Activated naive CD4-positive, alpha-beta T cell treated with anti-CD3 and anti-CD28 coated beads, Interleukin-2, amount 50 U/mL, for 24 hours (primary cell): ENCODE data around the gene TRPM8.

ENCODE experiments used
- H3K27ac Mint-ChIP-seq: one replicate; pipeline ENCODE4 v1.8.0; 2021; ENCODE audit warnings: mild to moderate bottlenecking, mixed read lengths
- H3K27me3 Mint-ChIP-seq: one replicate; pipeline ENCODE4 v1.8.0; 2021; ENCODE audit warnings: mixed read lengths
- H3K36me3 Mint-ChIP-seq: one replicate; pipeline ENCODE4 v1.8.0; 2021; ENCODE audit warnings: mixed read lengths
- H3K4me1 Mint-ChIP-seq: one replicate; pipeline ENCODE4 v1.8.0; 2021; ENCODE audit warnings: mixed read lengths
- H3K4me3 Mint-ChIP-seq: one replicate; pipeline ENCODE4 v1.8.0; 2021; ENCODE audit warnings: mild to moderate bottlenecking, mixed read lengths
- H3K9me3 Mint-ChIP-seq: one replicate; pipeline ENCODE4 v1.8.0; 2021; ENCODE audit warnings: mixed read lengths

TRPM8 gene

DNA sequence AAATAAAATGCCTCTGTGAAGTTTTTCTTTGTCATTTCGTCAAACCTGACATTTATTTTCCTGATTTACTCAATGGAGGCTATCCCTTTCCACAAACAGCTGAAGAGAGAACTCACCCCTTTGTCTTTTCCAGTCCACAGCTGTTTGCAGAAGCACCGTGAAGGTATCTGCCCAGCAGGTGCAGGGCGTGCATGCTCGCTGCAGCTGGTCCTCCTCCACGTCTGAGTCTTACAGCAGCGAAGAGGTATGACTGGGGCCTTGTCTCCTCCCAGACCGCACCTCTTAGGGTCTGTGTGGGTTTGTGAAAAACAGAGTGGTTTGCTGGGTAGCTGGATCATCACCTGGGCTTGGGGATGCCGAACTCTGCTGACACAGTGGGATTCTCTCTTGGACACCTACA lies 143.1 kb downstream of the TRPM8 start:
- Mint-ChIP-seq H3K4me1 (no peaks in the 10 kb centered on the region), H3K9me3 (no peaks in the 10 kb centered on the region), H3K4me3 (no peak overlapping the region), H3K27ac (no peak overlapping the region), H3K36me3 (no peaks in the 10 kb centered on the region), H3K27me3 (no peaks in the 10 kb centered on the region)

GRCh38 chr2:234061624-234062257 lies 144.6 kb downstream of the TRPM8 start:
- H3K4me3 Mint-ChIP-seq = no peak overlapping the region

DNA sequence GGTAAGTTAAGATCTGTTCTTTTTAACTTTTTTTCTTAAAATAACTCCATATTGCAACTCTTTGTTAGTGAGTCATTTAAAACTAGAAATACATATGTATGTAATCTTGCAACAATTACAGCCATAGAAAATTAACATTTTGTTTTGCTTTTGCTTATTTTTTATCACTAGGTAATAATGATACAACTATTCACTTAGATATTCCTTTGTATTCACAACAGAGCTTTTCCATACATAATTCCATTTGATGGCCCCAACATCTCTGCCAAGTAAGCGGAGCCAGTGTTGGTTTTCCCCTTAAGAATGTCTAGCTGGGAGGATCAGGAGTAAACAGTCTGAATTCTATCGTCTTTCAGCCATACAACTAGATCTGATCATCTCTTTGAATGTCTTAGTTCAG lies 149.4 kb downstream of the TRPM8 start:
- Mint-ChIP-seq H3K4me3 (no peak overlapping the region), H3K4me1 (no peaks in the 10 kb centered on the region)

More at GRCh38 chr2:234061624-234062257, 144.6 kb downstream of the TRPM8 start:
- Mint-ChIP-seq H3K9me3 (no peaks in the 10 kb centered on the region), H3K36me3 (no peaks in the 10 kb centered on the region), H3K27me3 (no peaks in the 10 kb centered on the region), H3K4me1 (no peaks in the 10 kb centered on the region), H3K27ac (no peak overlapping the region)

More for the DNA sequence above, 149.4 kb downstream of the TRPM8 start:
- Mint-ChIP-seq H3K27me3 (no peaks in the 10 kb centered on the region), H3K27ac (no peak overlapping the region), H3K36me3 (no peaks in the 10 kb centered on the region), H3K9me3 (no peaks in the 10 kb centered on the region)
